H1 (cell line): ENCODE results near the gene NHEJ1. TPM values are rescaled to one million over a fixed set of nuclear protein-coding genes. Genes with fewer than 3 reads are reported as not detected.

Experiments used
- CTCF ChIA-PET: fragments of 300-600 bp; sonication (Branson Sonifier 250); formaldehyde crosslinking; loops from one replicate; lab custom pipeline; 2021; ENCODE audit not compliant: partially characterized antibody; lab: Charles Lee
- POLR2A ChIA-PET: fragments of 300-600 bp; sonication (Branson Sonifier 250); formaldehyde crosslinking; loops from one replicate; lab custom pipeline; 2021; ENCODE audit warnings: inconsistent platforms; ENCODE audit not compliant: partially characterized antibody; lab: Charles Lee
- DNase-seq, 2 experiments: peaks; one replicate each; pipeline versions ENCODE4 v3.0.0 to v3.0.0-alpha.2; 2010 to 2022; ENCODE audit warnings: low spot score in 2 of 2, low read depth in 1 of 2, mixed read lengths in 1 of 2
- FAIRE-seq: peaks from 2 replicates; lab custom pipeline; 2011; peaks lifted over from hg19 to GRCh38; lab: Jason Lieb, UNC
- H2AFZ ChIP-seq: 2 replicates; pipeline ENCODE4 v1.8.1; 2012; ENCODE audit warnings: low read length, inconsistent platforms
- H2AK5ac ChIP-seq: 2 replicates; pipeline ENCODE4 v1.6.1; 2013; ENCODE audit warnings: low read depth, low read length
- H2BK120ac ChIP-seq: replicated peaks from 2 replicates; pipeline ENCODE3; 2013; ENCODE audit warnings: low read depth, low read length, inconsistent platforms
- H2BK12ac ChIP-seq: 2 replicates; pipeline ENCODE4 v1.6.1; 2013; ENCODE audit warnings: low read depth, low read length
- H2BK15ac ChIP-seq: 2 replicates; pipeline ENCODE4 v1.6.1; 2013; ENCODE audit warnings: low read length
- H2BK20ac ChIP-seq: 2 replicates; pipeline ENCODE4 v1.6.1; 2013; ENCODE audit warnings: low read length
- H2BK5ac ChIP-seq: 2 replicates; pipeline ENCODE4 v1.6.1; 2013; ENCODE audit warnings: low read depth, low read length
- H3K14ac ChIP-seq: 2 replicates; pipeline ENCODE4 v1.6.1; 2013; ENCODE audit warnings: inconsistent platforms; ENCODE audit not compliant: insufficient read length
- H3K18ac ChIP-seq: 2 replicates; pipeline ENCODE4 v1.6.1; 2013; ENCODE audit warnings: low read length; ENCODE audit errors: extremely low read depth
- H3K23ac ChIP-seq: 2 replicates; pipeline ENCODE4 v1.6.1; 2013; ENCODE audit warnings: inconsistent platforms; ENCODE audit not compliant: insufficient read length
- H3K23me2 ChIP-seq: 2 replicates; pipeline ENCODE4 v1.6.1; 2013; ENCODE audit warnings: low read depth, low read length
- H3K27ac ChIP-seq: 2 replicates; pipeline ENCODE4 v1.6.1; 2011; ENCODE audit warnings: low read depth, low read length, inconsistent platforms
- H3K27me3 ChIP-seq, 4 experiments: replicated peaks in 1 of 4; 1 replicate in 1 of 4; 2 replicates in 3 of 4; pipeline versions ENCODE4 v1.6.1 to v1.8.1; 2011 to 2013; ENCODE audit warnings: low read length in 3 of 4, mild to moderate bottlenecking in 3 of 4, inconsistent platforms in 2 of 4, mixed read lengths in 2 of 4, moderate library complexity in 1 of 4; ENCODE audit not compliant: control insufficient read depth in 3 of 4, insufficient read depth in 3 of 4; ENCODE audit errors: extremely low read depth in 1 of 4
- H3K36me3 ChIP-seq, 4 experiments: 2 replicates each; pipeline versions ENCODE4 v1.6.1 to v1.8.1; 2011 to 2013; ENCODE audit warnings: mild to moderate bottlenecking in 4 of 4, low read length in 3 of 4, moderate library complexity in 2 of 4, control low read depth in 1 of 4, inconsistent platforms in 1 of 4; ENCODE audit not compliant: insufficient read depth in 4 of 4, control insufficient read depth in 2 of 4
- H3K4ac ChIP-seq: replicated peaks from 2 replicates; pipeline ENCODE3; 2013; ENCODE audit warnings: low read length, low read depth, mixed read lengths, inconsistent platforms; ENCODE audit not compliant: insufficient read length
- H3K4me1 ChIP-seq, 4 experiments: replicated peaks in 1 of 4; 1 replicate in 1 of 4; 2 replicates in 3 of 4; pipeline versions ENCODE4 v1.6.1 to v1.8.1; 2011 to 2013; ENCODE audit warnings: low read length in 3 of 4, inconsistent platforms in 2 of 4, mixed read lengths in 1 of 4; ENCODE audit not compliant: insufficient read depth in 4 of 4, control insufficient read depth in 3 of 4
- H3K4me2 ChIP-seq, 2 experiments: 2 replicates each; pipeline versions ENCODE4 v1.6.1 to v1.8.1; 2011 to 2013; ENCODE audit warnings: low read depth in 2 of 2, low read length in 2 of 2, control low read depth in 1 of 2, inconsistent platforms in 1 of 2, mild to moderate bottlenecking in 1 of 2; ENCODE audit not compliant: insufficient read depth in 1 of 2
- H3K4me3 ChIP-seq, 4 experiments: fragments of 200-600, 300-600 bp in 1 of 4; sonication (generic), shearing (Covaris generic), sonication (Bioruptor Twin) in 1 of 4; 2 replicates each; pipeline versions ENCODE4 v1.5.1 to v1.8.1; 2011 to 2016; ENCODE audit warnings: low read length in 4 of 4, low read depth in 3 of 4, control low read depth in 2 of 4, inconsistent platforms in 2 of 4, mild to moderate bottlenecking in 2 of 4, mixed read lengths in 1 of 4, moderate library complexity in 1 of 4; ENCODE audit not compliant: insufficient read depth in 2 of 4; ENCODE audit errors: extremely low read depth in 1 of 4
- H3K56ac ChIP-seq: replicated peaks from 2 replicates; pipeline ENCODE3; 2013; ENCODE audit warnings: low read depth, mild to moderate bottlenecking, mixed read lengths, low read length, inconsistent platforms; ENCODE audit not compliant: insufficient read length
- H3K79me1 ChIP-seq: 2 replicates; pipeline ENCODE4 v1.6.1; 2013; ENCODE audit warnings: low read depth, low read length, control low read depth
- H3K79me2 ChIP-seq, 2 experiments: 2 replicates each; pipeline versions ENCODE4 v1.6.1 to v1.8.1; 2012 to 2013; ENCODE audit warnings: low read length in 2 of 2, mild to moderate bottlenecking in 2 of 2, inconsistent platforms in 1 of 2; ENCODE audit not compliant: insufficient read depth in 2 of 2, control insufficient read depth in 1 of 2
- H3K9ac ChIP-seq, 4 experiments: replicated peaks in 1 of 4; 1 replicate in 1 of 4; 2 replicates in 3 of 4; pipeline versions ENCODE4 v1.6.1 to v1.8.1; 2011 to 2013; ENCODE audit warnings: low read depth in 3 of 4, low read length in 3 of 4, control low read depth in 2 of 4, mild to moderate bottlenecking in 2 of 4, moderate library complexity in 2 of 4, inconsistent platforms in 1 of 4; ENCODE audit errors: extremely low read depth in 1 of 4
- H3K9me3 ChIP-seq, 2 experiments: 2 replicates each; pipeline versions ENCODE4 v1.6.1 to v1.8.1; 2012 to 2013; ENCODE audit warnings: mild to moderate bottlenecking in 2 of 2, moderate library complexity in 2 of 2, control low read depth in 1 of 2, inconsistent platforms in 1 of 2, low read depth in 1 of 2, low read length in 1 of 2, mixed read lengths in 1 of 2; ENCODE audit not compliant: insufficient read depth in 2 of 2
- H4K20me1 ChIP-seq, 2 experiments: replicated peaks in 1 of 2; 2 replicates each; pipeline versions ENCODE3 to v1.8.1; 2011 to 2013; ENCODE audit warnings: inconsistent platforms in 2 of 2, low read length in 2 of 2, mild to moderate bottlenecking in 1 of 2; ENCODE audit not compliant: insufficient read depth in 2 of 2, control insufficient read depth in 1 of 2
- H4K5ac ChIP-seq: 2 replicates; pipeline ENCODE4 v1.6.1; 2013; ENCODE audit warnings: low read length, low read depth, mixed read lengths, inconsistent platforms; ENCODE audit not compliant: insufficient read length
- H4K8ac ChIP-seq: 2 replicates; pipeline ENCODE4 v1.8.0; 2013; ENCODE audit warnings: mild to moderate bottlenecking, moderate library complexity, low read length, inconsistent platforms; ENCODE audit not compliant: insufficient read depth; ENCODE audit errors: extremely low read depth
- H4K91ac ChIP-seq: replicated peaks from 2 replicates; pipeline ENCODE3; 2013; ENCODE audit warnings: low read length, mixed read lengths, inconsistent platforms; ENCODE audit not compliant: insufficient read length
- CEBPB ChIP-seq: IDR thresholded peaks from 2 replicates; pipeline ENCODE4 v1.6.1; 2012; ENCODE audit warnings: low read depth, low read length
- HDAC2 ChIP-seq, 2 experiments: fragments of 300-600 bp in 1 of 2; sonication (generic) in 1 of 2; IDR thresholded peaks; 2 replicates each; pipeline ENCODE4 v1.6.1; 2011 to 2012; ENCODE audit warnings: low read depth in 2 of 2, low read length in 2 of 2, mild to moderate bottlenecking in 2 of 2, moderate library complexity in 2 of 2, borderline replicate concordance in 1 of 2, inconsistent platforms in 1 of 2
- POLR2A ChIP-seq, 2 experiments: IDR thresholded peaks; 1 replicate in 1 of 2; 2 replicates in 1 of 2; pipeline ENCODE4 v1.6.1; 2011; ENCODE audit warnings: low read depth in 2 of 2, low read length in 2 of 2, mild to moderate bottlenecking in 2 of 2; ENCODE audit errors: control extremely low read depth in 1 of 2
- POLR2AphosphoS5 ChIP-seq: IDR thresholded peaks from 2 replicates; pipeline ENCODE4 v1.6.1; 2011; ENCODE audit warnings: low read depth, low read length
- RAD21 ChIP-seq, 2 experiments: IDR thresholded peaks in 1 of 2; conservative IDR thresholded peaks in 1 of 2; 2 replicates each; pipeline ENCODE4 v1.6.1; 2011; ENCODE audit warnings: low read depth in 2 of 2, low read length in 2 of 2, improper control_type of control experiment in 1 of 2, inconsistent platforms in 1 of 2, mild to moderate bottlenecking in 1 of 2, moderate library complexity in 1 of 2
- RBBP5 ChIP-seq: IDR thresholded peaks from 2 replicates; pipeline ENCODE4 v1.7.1; 2012; ENCODE audit warnings: low read depth, mild to moderate bottlenecking, inconsistent platforms, low read length, moderate library complexity, borderline replicate concordance
- SIN3A ChIP-seq, 2 experiments: IDR thresholded peaks in 1 of 2; conservative IDR thresholded peaks in 1 of 2; 2 replicates each; pipeline ENCODE4 v1.6.1; 2011 to 2012; ENCODE audit warnings: low read length in 2 of 2, improper control_type of control experiment in 1 of 2, low read depth in 1 of 2, mild to moderate bottlenecking in 1 of 2
- ZNF274 ChIP-seq: IDR thresholded peaks from 2 replicates; pipeline ENCODE4 v1.7.0; 2012; ENCODE audit warnings: low read length, borderline replicate concordance; ENCODE audit errors: extremely low read depth
- WGBS, 2 experiments: shearing (Covaris generic) in 1 of 2; methylation state at CpG; one replicate each; pipeline versions ENCODE4 v1.1.6 to v1.1.7; 2013 to 2015; ENCODE audit warnings: low lambda C conversion rate in 2 of 2, mixed read lengths in 2 of 2, inconsistent platforms in 1 of 2, low coverage in 1 of 2, missing lambda C conversion rate in 1 of 2; ENCODE audit not compliant: insufficient replicate concordance in 2 of 2, insufficient coverage in 1 of 2, insufficient read length in 1 of 2; ENCODE audit errors: extremely low coverage in 1 of 2, missing lambda C conversion rate in 1 of 2; 5-methylcytosine and 5-hydroxymethylcytosine counted together
- polyA plus RNA-seq, 7 experiments: library from polyadenylated mRNA; depleted of rRNA in 3 of 7; stranded (reverse) in 5 of 7; unstranded in 2 of 7; fragments of >200 nt in 5 of 7; fragments of 200-250 nt in 2 of 7; gene quantifications; 1 replicate in 5 of 7; 2 replicates in 1 of 7; 4 replicates in 1 of 7; pipeline versions ENCODE4 v1.2.1 to v1.2.3, GENCODE V29; 2011 to 2013; ENCODE audit warnings: missing spikeins in 2 of 7, mixed read lengths in 2 of 7
- total RNA-seq: library from RNA; stranded (reverse); fragmentation: NEBNext Ultra II Directional; extraction: Animal tissue kit (Norgen Biotek cat#: 25700); gene quantifications from 2 replicates; pipeline ENCODE4 v1.2.1, GENCODE V29; 2021
- TF ChIP-seq, protein P1 (sequence below), 3 experiments: IDR thresholded peaks; 1 replicate in 2 of 3; 2 replicates in 1 of 3; pipeline versions ENCODE4 v1.5.1 to v1.6.1; 2011; ENCODE audit warnings: low read length in 3 of 3, mild to moderate bottlenecking in 3 of 3, inconsistent platforms in 2 of 3, low read depth in 1 of 3, moderate library complexity in 1 of 3; ENCODE audit not compliant: insufficient read depth in 1 of 3; ENCODE audit errors: control extremely low read depth in 1 of 3

NHEJ1 gene
- total and polyA plus RNA-seq, 2 of the 8 experiments (the other 6 are each of a cell fraction or from before 2014, with no cell fraction given), result 22.7 to 24.1 TPM

DNA sequence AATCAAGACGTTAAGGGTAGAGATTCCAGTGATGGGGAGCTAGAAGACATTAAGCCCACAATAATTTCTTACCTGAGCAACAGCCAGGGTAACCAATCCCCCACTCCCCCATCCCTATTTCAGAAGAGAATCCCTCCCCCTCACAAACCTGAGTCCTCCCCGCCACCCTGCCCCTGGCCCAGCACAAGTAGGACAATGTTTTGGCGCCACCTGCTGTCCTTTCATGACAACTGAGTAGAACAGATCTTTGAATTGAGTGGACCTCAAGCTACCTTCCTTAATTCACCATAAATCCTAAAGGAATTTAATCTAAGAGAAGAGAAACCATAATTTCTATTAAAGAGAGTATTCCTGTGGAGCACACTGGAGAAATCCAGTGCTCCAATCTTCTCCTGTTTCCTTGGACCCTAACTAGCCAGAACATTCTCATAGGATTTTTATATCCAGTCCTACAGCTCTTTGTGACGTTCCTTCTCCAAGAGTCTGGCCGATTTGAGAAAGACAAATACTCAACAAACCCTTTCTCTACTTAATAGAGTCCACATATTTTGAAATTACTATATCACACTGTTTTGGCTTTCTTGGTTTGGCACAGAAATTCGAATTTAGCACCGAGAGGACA, 41.1 kb downstream of the NHEJ1 start:
- 50% methylated on average over 7 of the region's 7 CpGs; no CpG with 5 or more reads in 1 of the 2 experiments for WGBS, 2 experiments
- Histone ChIP-seq H3K23me2 (no peaks in the 10 kb centered on the region), H3K36me3 (no peaks in the 10 kb centered on the region), H3K4me1 (no peaks in the 10 kb centered on the region; a peak in 2 of 7 replicates), H3K79me2 (no peaks in the 10 kb centered on the region), H2BK120ac (no peak overlapping the region), H3K79me1 (no peaks in the 10 kb centered on the region), H3K56ac (no peak overlapping the region), H3K27ac (no peak overlapping the region), H2BK15ac (no peak overlapping the region), H2BK20ac (no peak overlapping the region), H3K4me2 (no peak overlapping the region), H3K23ac (no peak overlapping the region), H2BK5ac (no peak overlapping the region), H3K9me3 (no peaks in the 10 kb centered on the region), H3K4ac (no peak overlapping the region), H2BK12ac (no peak overlapping the region), H4K5ac (no peak overlapping the region), H4K20me1 (peaks cover 0 to 2% of the 10 kb centered on the region in 2 experiments), H3K14ac (no peak overlapping the region), H4K91ac (no peak overlapping the region), H4K8ac (no peak overlapping the region), H2AFZ (no peak overlapping the region), H3K27me3 (no peaks in the 10 kb centered on the region), H3K18ac (no peak overlapping the region), H2AK5ac (no peak overlapping the region), H3K4me3 (no peak overlapping the region), H3K9ac (no peak overlapping the region)
- CTCF ChIA-PET, result interaction anchor here (0.7 to 37.2 kb wide), 34 partner anchors 6 to 411 kb away, joined by 3 to 1777 read pairs (median 4); partner anchors contain the start of genes CFAP65, IHH and SLC23A3
- POLR2A ChIA-PET, result interaction anchor here (1.0 kb wide), 2 partner anchors 8 to 61 kb away, joined by 3 to 4 read pairs; no protein-coding TSS in a partner anchor
- FAIRE-seq (peak; percentile 55), DNase-seq (peak in 1 of 2 experiments; percentile 79)
- TF ChIP-seq ZNF274 (no peak), CEBPB (no peak), RBBP5 (no peak), SIN3A (conservative IDR thresholded peaks at IDR 0.05 in 1 of 2, IDR thresholded peaks at IDR 0.05 in 1 of 2; ENCODE audit: low read depth in 1 of 2, low read length in 2 of 2) (no peak), HDAC2 (IDR thresholded peaks at IDR 0.05; ENCODE audit: borderline replicate concordance in 1 of 2, low read depth in 2 of 2, low read length in 2 of 2) (no peak), POLR2A (IDR thresholded peaks at IDR 0.05; ENCODE audit: control extremely low read depth in 1 of 2, low read depth in 2 of 2, low read length in 2 of 2) (no peak), POLR2AphosphoS5 (no peak), RAD21 (IDR thresholded peaks at IDR 0.05 in 1 of 2, conservative IDR thresholded peaks at IDR 0.05 in 1 of 2; ENCODE audit: low read depth in 2 of 2, low read length in 2 of 2) (peak; percentile 90 to 92)
- TF ChIP-seq, protein P1, sequence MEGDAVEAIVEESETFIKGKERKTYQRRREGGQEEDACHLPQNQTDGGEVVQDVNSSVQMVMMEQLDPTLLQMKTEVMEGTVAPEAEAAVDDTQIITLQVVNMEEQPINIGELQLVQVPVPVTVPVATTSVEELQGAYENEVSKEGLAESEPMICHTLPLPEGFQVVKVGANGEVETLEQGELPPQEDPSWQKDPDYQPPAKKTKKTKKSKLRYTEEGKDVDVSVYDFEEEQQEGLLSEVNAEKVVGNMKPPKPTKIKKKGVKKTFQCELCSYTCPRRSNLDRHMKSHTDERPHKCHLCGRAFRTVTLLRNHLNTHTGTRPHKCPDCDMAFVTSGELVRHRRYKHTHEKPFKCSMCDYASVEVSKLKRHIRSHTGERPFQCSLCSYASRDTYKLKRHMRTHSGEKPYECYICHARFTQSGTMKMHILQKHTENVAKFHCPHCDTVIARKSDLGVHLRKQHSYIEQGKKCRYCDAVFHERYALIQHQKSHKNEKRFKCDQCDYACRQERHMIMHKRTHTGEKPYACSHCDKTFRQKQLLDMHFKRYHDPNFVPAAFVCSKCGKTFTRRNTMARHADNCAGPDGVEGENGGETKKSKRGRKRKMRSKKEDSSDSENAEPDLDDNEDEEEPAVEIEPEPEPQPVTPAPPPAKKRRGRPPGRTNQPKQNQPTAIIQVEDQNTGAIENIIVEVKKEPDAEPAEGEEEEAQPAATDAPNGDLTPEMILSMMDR (IDR thresholded peaks at IDR 0.05; ENCODE audit: control extremely low read depth in 1 of 3, insufficient read depth in 1 of 3, low read depth in 1 of 3, low read length in 3 of 3), result peak; percentile 64 to 82 (median 67)
